Loucy (cell line): ENCODE measurements around the gene BACH2.
"Not testable (repeated sequence)": the region's sequence is repeated elsewhere in the genome, so short reads cannot be mapped to it uniquely, and the experiment has no call there.

ENCODE experiments used
- H2AFZ ChIP-seq: fragments of 200-600 bp; sonication (generic); 2 replicates; pipeline ENCODE4 v1.6.0; 2016; ENCODE audit warnings: antibody characterized with exemption, mild to moderate bottlenecking, low read length, moderate library complexity
- H3F3A ChIP-seq: fragments of 200-600 bp; 2 replicates; pipeline ENCODE4 v1.6.0; 2016; ENCODE audit warnings: antibody characterized with exemption, low read depth, mild to moderate bottlenecking
- H3K27me3 ChIP-seq: fragments of 200-600 bp; sonication (generic); 2 replicates; pipeline ENCODE4 v1.6.1; 2014; ENCODE audit warnings: low read length, mild to moderate bottlenecking; ENCODE audit not compliant: insufficient read depth, poor library complexity, severe bottlenecking
- H3K36me3 ChIP-seq: fragments of 200-600 bp; sonication (generic); 2 replicates; pipeline ENCODE4 v1.6.1; 2016; ENCODE audit warnings: low read length; ENCODE audit not compliant: insufficient read depth
- H3K4me1 ChIP-seq: fragments of 200-600 bp; sonication (generic); 2 replicates; pipeline ENCODE4 v1.5.1; 2014; ENCODE audit warnings: low read length, mild to moderate bottlenecking; ENCODE audit not compliant: insufficient read depth, poor library complexity, severe bottlenecking
- H3K4me2 ChIP-seq: fragments of 200-600 bp; sonication (generic); 2 replicates; pipeline ENCODE4 v1.6.0; 2014; ENCODE audit warnings: antibody characterized with exemption, low read length, low read depth, mild to moderate bottlenecking; ENCODE audit not compliant: poor library complexity, severe bottlenecking
- H3K4me3 ChIP-seq: fragments of 200-600 bp; sonication (generic); 2 replicates; pipeline ENCODE4 v1.5.1; 2014; ENCODE audit warnings: low read length, mild to moderate bottlenecking, mixed read lengths; ENCODE audit not compliant: poor library complexity, severe bottlenecking
- H3K79me2 ChIP-seq: fragments of 200-600 bp; sonication (generic); 2 replicates; pipeline ENCODE4 v1.6.1; 2014; ENCODE audit warnings: low read length; ENCODE audit not compliant: insufficient read depth
- H3K9ac ChIP-seq: fragments of 200-600 bp; sonication (generic); 2 replicates; pipeline ENCODE4 v1.6.0; 2014; ENCODE audit warnings: mild to moderate bottlenecking, low read depth, low read length, moderate library complexity; ENCODE audit not compliant: poor library complexity, severe bottlenecking
- H3K9me2 ChIP-seq: fragments of 200-600 bp; sonication (generic); replicated peaks from 2 replicates; pipeline ENCODE4 v1.6.1; 2016; ENCODE audit warnings: low read depth, low read length, mixed read lengths
- H3K9me3 ChIP-seq: fragments of 200-600 bp; sonication (generic); 2 replicates; pipeline ENCODE4 v1.6.1; 2014; ENCODE audit warnings: mild to moderate bottlenecking, antibody characterized with exemption, low read length, low read depth; ENCODE audit not compliant: insufficient read depth
- H4K20me1 ChIP-seq: fragments of 200-600 bp; sonication (generic); 2 replicates; pipeline ENCODE4 v1.6.0; 2014; ENCODE audit warnings: antibody characterized with exemption, low read length, mild to moderate bottlenecking; ENCODE audit not compliant: insufficient read depth, poor library complexity, severe bottlenecking
- CTCF ChIP-seq: fragments of 200-600 bp; sonication (generic); conservative IDR thresholded peaks from 2 replicates; pipeline ENCODE4 v1.5.1; 2014; ENCODE audit warnings: mild to moderate bottlenecking, antibody characterized with exemption, low read length
- EZH2phosphoT487 ChIP-seq: fragments of 200-600 bp; IDR thresholded peaks from 2 replicates; pipeline ENCODE4 v1.6.1; 2018; ENCODE audit warnings: antibody characterized with exemption, mild to moderate bottlenecking, moderate library complexity, borderline replicate concordance

Gene BACH2

GRCh38 chr6:90131614-90132423, 164.8 kb downstream of the BACH2 start:
- H3K36me3 ChIP-seq = peaks cover 3% of the 10 kb centered on the region; the same call in 1 of the 2 replicates

GRCh38 chr6:90131125-90131524, 165.5 kb downstream of the BACH2 start:
- Histone ChIP-seq H3K4me1 (peaks cover 26% of the 10 kb centered on the region), H4K20me1 (no peaks in the 10 kb centered on the region), H3F3A (no peaks in the 10 kb centered on the region; the same call in 1 of the 2 replicates)

More at GRCh38 chr6:90131614-90132423, 164.8 kb downstream of the BACH2 start:
- no peaks in the 10 kb centered on the region; the same call in 1 of the 2 replicates for H3F3A ChIP-seq
- no peak overlapping the region for H3K4me3 ChIP-seq
- H3K9ac ChIP-seq = no peak overlapping the region
- TF ChIP-seq CTCF (no peak), EZH2phosphoT487 (no peak)
- H3K9me3 ChIP-seq = no peaks in the 10 kb centered on the region
- H2AFZ ChIP-seq = no peak overlapping the region
- H4K20me1 ChIP-seq = no peaks in the 10 kb centered on the region
- H3K9me2 ChIP-seq = no peaks in the 10 kb centered on the region
- no peaks in the 10 kb centered on the region for H3K27me3 ChIP-seq
- H3K4me1 ChIP-seq = peaks cover 26% of the 10 kb centered on the region
- no peak overlapping the region for H3K4me2 ChIP-seq
- H3K79me2 ChIP-seq = peaks cover 16% of the 10 kb centered on the region; the same call in 1 of the 2 replicates

GRCh38 chr6:90128687-90129086, 168.0 kb downstream of the BACH2 start:
- H3K27me3 ChIP-seq, H3K4me2 ChIP-seq, H2AFZ ChIP-seq, H3K9me2 ChIP-seq, H3K4me3 ChIP-seq, H3F3A ChIP-seq, H3K9ac ChIP-seq, H3K9me3 ChIP-seq, H3K36me3 ChIP-seq, H4K20me1 ChIP-seq: not testable (repeated sequence)
- H3K4me1 ChIP-seq = peaks cover 26% of the 10 kb centered on the region
- H3K79me2 ChIP-seq = peaks cover 16% of the 10 kb centered on the region; the same call in 1 of the 2 replicates

More at GRCh38 chr6:90131125-90131524, 165.5 kb downstream of the BACH2 start:
- Histone ChIP-seq H3K36me3 (peaks cover 4% of the 10 kb centered on the region; the same call in 1 of the 2 replicates), H2AFZ (no peak overlapping the region), H3K4me2 (no peak overlapping the region), H3K79me2 (peaks cover 10% of the 10 kb centered on the region; the same call in 1 of the 2 replicates), H3K4me3 (no peak overlapping the region), H3K27me3 (no peaks in the 10 kb centered on the region), H3K9me2 (no peaks in the 10 kb centered on the region), H3K9me3 (no peaks in the 10 kb centered on the region), H3K9ac (no peak overlapping the region)
- TF ChIP-seq EZH2phosphoT487 = no peak
- no peak for TF ChIP-seq CTCF
